A673 (cell line): ENCODE data around the gene TEX26. TPM values are rescaled to one million over a fixed set of nuclear protein-coding genes. Genes with fewer than 3 reads are reported as not detected.
A peak's percentile ranks its signal among the peaks of the same experiment; 100 is the strongest.

Experiments used
- BruUV-seq: library from RNA; stranded (reverse); fragments of 400-500 nt; replicated peaks from 2 replicates; lab custom pipeline; 2021; lab: Mats Ljungman, UMichigan
- CTCF ChIA-PET: fragments of 300-600 bp; sonication (Branson Sonifier 250); formaldehyde crosslinking; loops from one replicate; lab custom pipeline; 2022; ENCODE audit warnings: antibody characterized with exemption; lab: Charles Lee
- POLR2A ChIA-PET: fragments of 300-600 bp; sonication (Branson Sonifier 250); formaldehyde crosslinking; loops from one replicate; lab custom pipeline; 2022; ENCODE audit warnings: antibody characterized with exemption; ENCODE audit not compliant: low non-redundant PET; lab: Charles Lee
- DNase-seq: peaks from one replicate; pipeline ENCODE4 v3.0.0-alpha.2; 2015; ENCODE audit warnings: low spot score
- H3K27ac ChIP-seq: fragments of 200-600 bp; sonication (generic); 2 replicates; pipeline ENCODE4 v1.5.1; 2016; ENCODE audit warnings: mixed run types, low read depth, mild to moderate bottlenecking, mixed read lengths, antibody characterized with exemption, low read length; ENCODE audit not compliant: poor library complexity, severe bottlenecking
- H3K27me3 ChIP-seq: fragments of 200-600 bp; sonication (generic); replicated peaks from 2 replicates; pipeline ENCODE4 v1.6.1; 2017; ENCODE audit warnings: mixed run types, low read depth, mild to moderate bottlenecking, mixed read lengths, antibody characterized with exemption, low read length; ENCODE audit not compliant: insufficient read depth, poor library complexity
- H3K36me3 ChIP-seq: fragments of 200-600 bp; sonication (generic); 2 replicates; pipeline ENCODE4 v1.6.1; 2016; ENCODE audit warnings: mixed run types, mild to moderate bottlenecking, mixed read lengths, antibody characterized with exemption, low read length; ENCODE audit not compliant: insufficient read depth, poor library complexity, severe bottlenecking
- H3K4me1 ChIP-seq: fragments of 200-600 bp; sonication (generic); 2 replicates; pipeline ENCODE4 v1.6.1; 2017; ENCODE audit warnings: mixed run types, mild to moderate bottlenecking, mixed read lengths, antibody characterized with exemption, low read length; ENCODE audit not compliant: insufficient read depth, poor library complexity, severe bottlenecking
- H3K4me3 ChIP-seq: fragments of 200-600 bp; sonication (generic); 2 replicates; pipeline ENCODE4 v1.5.1; 2016; ENCODE audit warnings: low read depth, mixed run types, mild to moderate bottlenecking, mixed read lengths, low read length; ENCODE audit not compliant: poor library complexity, severe bottlenecking
- H3K9me3 ChIP-seq: fragments of 200-600 bp; sonication (generic); 2 replicates; pipeline ENCODE4 v1.6.1; 2016; ENCODE audit warnings: mixed run types, low read depth, mild to moderate bottlenecking, mixed read lengths, antibody characterized with exemption, low read length; ENCODE audit not compliant: poor library complexity, severe bottlenecking
- EZH2 ChIP-seq: fragments of 200-600 bp; sonication (generic); IDR thresholded peaks from 2 replicates; pipeline ENCODE4 v1.6.1; 2017; ENCODE audit warnings: borderline replicate concordance, low read depth, mild to moderate bottlenecking, mixed read lengths, antibody characterized with exemption, low read length; ENCODE audit not compliant: poor library complexity, severe bottlenecking
- intact Hi-C: fragments of 100-400 bp; cut with micrococcal nuclease; formaldehyde crosslinking; loops from one replicate; pipeline ENCODE4 v1.10.0; 2022; ENCODE audit not compliant: unreplicated experiment
- total RNA-seq: library from RNA; stranded (reverse); gene quantifications from 2 replicates; pipeline ENCODE4 v1.2.3, GENCODE V29; 2021
- TF ChIP-seq, protein P1 (sequence below): fragments of 300-800, 200-600 bp; sonication (generic); conservative IDR thresholded peaks from 2 replicates; pipeline ENCODE4 v1.5.1; 2017; ENCODE audit warnings: low read depth, mild to moderate bottlenecking, antibody characterized with exemption, low read length, moderate library complexity, mixed read lengths

Gene TEX26
- total RNA-seq, 1 experiment from 2014 or later, result not detected

DNA sequence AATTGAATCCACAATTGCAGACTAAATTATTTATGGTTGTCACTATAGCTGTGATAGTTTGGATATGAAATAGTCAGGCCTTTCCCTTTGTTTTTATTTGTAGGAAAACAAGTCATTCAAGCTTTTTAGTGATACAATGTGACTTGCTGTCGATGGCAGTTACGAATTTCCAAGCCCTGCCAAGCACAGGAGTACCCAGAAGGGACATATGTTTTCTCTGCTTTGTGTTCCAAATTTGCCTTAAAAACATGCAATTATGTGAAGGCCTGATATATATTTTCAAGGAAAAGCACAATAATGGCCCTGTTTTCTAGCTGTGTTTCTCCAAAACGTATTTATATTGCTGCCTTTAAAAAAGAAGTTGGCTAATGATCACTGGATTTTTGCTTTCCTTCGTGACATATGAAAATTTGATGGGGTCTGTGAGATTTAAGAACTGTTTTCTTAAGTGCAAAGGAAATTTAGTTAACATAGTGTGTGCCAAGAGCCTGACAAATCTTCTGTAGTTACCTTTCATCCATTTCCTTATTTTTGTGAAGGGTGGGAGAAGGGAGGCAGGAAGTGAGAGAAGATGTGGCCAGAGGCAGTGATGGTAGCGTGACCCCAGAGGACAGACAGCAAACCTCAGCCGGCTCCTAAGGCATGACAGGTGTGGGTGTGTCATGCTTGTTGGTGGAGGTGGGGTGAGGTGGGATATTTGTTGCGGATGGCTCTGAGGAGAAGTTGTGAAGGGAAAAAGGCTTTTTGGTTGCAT is 79.6 kb downstream of the TEX26 start:
- POLR2A ChIA-PET, result interaction anchor here (0.6 to 1.0 kb wide), 3 partner anchors 11 to 33 kb away, joined by 3 to 4 read pairs (median 3); no protein-coding TSS in a partner anchor
- TF ChIP-seq, protein P1, sequence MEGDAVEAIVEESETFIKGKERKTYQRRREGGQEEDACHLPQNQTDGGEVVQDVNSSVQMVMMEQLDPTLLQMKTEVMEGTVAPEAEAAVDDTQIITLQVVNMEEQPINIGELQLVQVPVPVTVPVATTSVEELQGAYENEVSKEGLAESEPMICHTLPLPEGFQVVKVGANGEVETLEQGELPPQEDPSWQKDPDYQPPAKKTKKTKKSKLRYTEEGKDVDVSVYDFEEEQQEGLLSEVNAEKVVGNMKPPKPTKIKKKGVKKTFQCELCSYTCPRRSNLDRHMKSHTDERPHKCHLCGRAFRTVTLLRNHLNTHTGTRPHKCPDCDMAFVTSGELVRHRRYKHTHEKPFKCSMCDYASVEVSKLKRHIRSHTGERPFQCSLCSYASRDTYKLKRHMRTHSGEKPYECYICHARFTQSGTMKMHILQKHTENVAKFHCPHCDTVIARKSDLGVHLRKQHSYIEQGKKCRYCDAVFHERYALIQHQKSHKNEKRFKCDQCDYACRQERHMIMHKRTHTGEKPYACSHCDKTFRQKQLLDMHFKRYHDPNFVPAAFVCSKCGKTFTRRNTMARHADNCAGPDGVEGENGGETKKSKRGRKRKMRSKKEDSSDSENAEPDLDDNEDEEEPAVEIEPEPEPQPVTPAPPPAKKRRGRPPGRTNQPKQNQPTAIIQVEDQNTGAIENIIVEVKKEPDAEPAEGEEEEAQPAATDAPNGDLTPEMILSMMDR, result no peak
- no peak for TF ChIP-seq EZH2
- peaks cover 60% of the 10 kb centered on the region for H3K36me3 ChIP-seq
- intact Hi-C loops, result loop anchor here (10.0 kb wide), 3 partner anchors 207 to 397 kb away; partner anchors contain the start of gene USPL1
- TSS peak; percentile 46 for BruUV-seq
- H3K27me3 ChIP-seq, result no peaks in the 10 kb centered on the region
- peak overlapping the region; percentile 51 for H3K4me3 ChIP-seq
- H3K4me1 ChIP-seq, result peaks cover 59% of the 10 kb centered on the region
- CTCF ChIA-PET, result interaction anchor here (0.6 to 1.0 kb wide), 5 partner anchors 33 to 897 kb away, joined by 3 to 6 read pairs (median 3); no protein-coding TSS in a partner anchor
- H3K27ac ChIP-seq, result peak overlapping the region; percentile 99
- no peaks in the 10 kb centered on the region for H3K9me3 ChIP-seq
- DNase-seq, result no peak

DNA sequence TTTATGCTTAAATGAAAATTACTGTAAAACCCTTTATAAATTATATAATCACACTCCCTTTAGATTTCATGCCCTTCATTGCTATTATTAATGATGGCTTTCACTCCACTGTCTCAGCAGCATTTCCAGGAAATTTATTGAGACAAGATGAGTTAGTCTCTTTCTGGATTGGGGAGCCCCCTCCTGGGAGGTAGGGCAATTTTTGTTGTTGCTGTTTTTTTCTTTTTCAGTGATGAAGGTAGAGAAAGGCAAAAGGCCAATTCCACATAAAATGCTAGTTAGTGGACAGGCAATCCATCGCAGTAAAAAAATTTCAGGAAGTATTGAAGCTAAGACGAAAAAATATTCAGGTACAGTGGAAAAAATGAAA is 80.2 kb downstream of the TEX26 start:
- Histone ChIP-seq H3K36me3 (peaks cover 54% of the 10 kb centered on the region), H3K9me3 (no peaks in the 10 kb centered on the region), H3K4me1 (peaks cover 53% of the 10 kb centered on the region), H3K4me3 (peak overlapping the region; percentile 51), H3K27ac (peak overlapping the region; percentile 99), H3K27me3 (no peaks in the 10 kb centered on the region)
- POLR2A ChIA-PET, result no interaction called here
- CTCF ChIA-PET, result no interaction called here
- no TSS peak for BruUV-seq
- no peak for TF ChIP-seq EZH2
- TF ChIP-seq, protein P1, result peak; percentile 58
- peak; percentile 80 for DNase-seq
- intact Hi-C loops, result loop anchor here (10.0 kb wide), 3 partner anchors 208 to 398 kb away; partner anchors contain the start of gene USPL1

DNA sequence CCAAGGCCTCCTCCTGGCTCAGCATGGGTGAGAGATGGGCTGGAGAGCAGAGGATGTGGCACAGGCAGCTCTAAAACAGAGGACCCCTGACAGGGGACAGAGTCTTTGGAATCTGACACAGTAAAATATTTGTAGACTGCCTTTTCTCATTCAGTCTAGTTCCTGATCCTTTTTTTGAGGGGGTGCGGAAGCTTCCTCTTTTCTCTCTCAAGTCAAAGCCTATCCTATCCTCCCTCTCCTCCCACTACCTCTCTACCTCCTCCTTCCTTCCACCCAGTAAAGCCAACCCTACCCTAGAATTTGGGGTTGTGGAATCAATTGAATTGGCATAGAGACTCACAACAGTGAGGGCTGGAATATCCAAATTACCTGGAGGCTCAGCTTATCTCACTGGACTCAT is 82.0 kb downstream of the TEX26 start:
- peaks cover 35% of the 10 kb centered on the region for H3K4me1 ChIP-seq
- intact Hi-C loops, result loop anchor here (10.0 kb wide), 3 partner anchors 210 to 400 kb away; partner anchors contain the start of gene USPL1
- DNase-seq, result no peak
- H3K4me3 ChIP-seq, result peak overlapping the region; percentile 51
- no peak for TF ChIP-seq EZH2
- TF ChIP-seq, protein P1, result no peak
- POLR2A ChIA-PET, result no interaction called here
- peaks cover 3% of the 10 kb centered on the region for H3K9me3 ChIP-seq
- peaks cover 36% of the 10 kb centered on the region for H3K36me3 ChIP-seq
- BruUV-seq, result no TSS peak
- H3K27me3 ChIP-seq, result no peaks in the 10 kb centered on the region
- H3K27ac ChIP-seq, result peak overlapping the region; percentile 99
- CTCF ChIA-PET, result no interaction called here
